RCC 7860 (cell line): ENCODE results near the gene B4GALNT1.
"Not testable (repeated sequence)": the region's sequence is repeated elsewhere in the genome, so short reads cannot be mapped to it uniquely, and the experiment has no call there.

Experiments
- DNase-seq: peaks from one replicate; pipeline ENCODE4 v3.0.0-alpha.2; 2015; ENCODE audit warnings: low spot score
- FAIRE-seq: peaks from 2 replicates; lab custom pipeline; 2012; peaks lifted over from hg19 to GRCh38; lab: Jason Lieb, UNC

The B4GALNT1 gene

GRCh38 chr12:57621497-57622292 lies 11.3 kb downstream of the B4GALNT1 start:
- DNase-seq = no peak
- FAIRE-seq = no peak

- DNase-seq (no peak), FAIRE-seq (no peak)
These were observed 12.0 kb downstream of the B4GALNT1 start for GRCh38 chr12:57620936-57621496.

GRCh38 chr12:57620245-57620935 lies 12.6 kb downstream of the B4GALNT1 start:
- FAIRE-seq (no peak), DNase-seq (no peak)

- DNase-seq = no peak
- no peak for FAIRE-seq
These were observed 13.4 kb downstream of the B4GALNT1 start for GRCh38 chr12:57619434-57620244.

- FAIRE-seq = no peak
- DNase-seq = no peak
These were observed 14.0 kb downstream of the B4GALNT1 start for GRCh38 chr12:57618966-57619433.

- not testable (repeated sequence) for FAIRE-seq, DNase-seq
These were observed 14.6 kb downstream of the B4GALNT1 start for GRCh38 chr12:57618431-57618830.

GRCh38 chr12:57617942-57618341 lies 15.1 kb downstream of the B4GALNT1 start:
- DNase-seq (no peak), FAIRE-seq (no peak)

- DNase-seq = no peak
- no peak for FAIRE-seq
These were observed 16.5 kb downstream of the B4GALNT1 start for GRCh38 chr12:57616383-57617101.

- FAIRE-seq (no peak), DNase-seq (no peak)
These were observed 17.4 kb downstream of the B4GALNT1 start for GRCh38 chr12:57615637-57616036.

- DNase-seq (no peak), FAIRE-seq (no peak)
These were observed 18.0 kb downstream of the B4GALNT1 start for GRCh38 chr12:57614948-57615500.

GRCh38 chr12:57614178-57614947 lies 18.6 kb downstream of the B4GALNT1 start:
- no peak for FAIRE-seq
- no peak for DNase-seq

GRCh38 chr12:57613427-57614109 lies 19.4 kb downstream of the B4GALNT1 start:
- DNase-seq (no peak), FAIRE-seq (no peak)

- DNase-seq (no peak), FAIRE-seq (no peak)
These were observed 20.1 kb downstream of the B4GALNT1 start for GRCh38 chr12:57612711-57613426.

GRCh38 chr12:57611827-57612710 lies 20.9 kb downstream of the B4GALNT1 start:
- DNase-seq (no peak), FAIRE-seq (no peak)

- no peak for FAIRE-seq
- DNase-seq = no peak
These were observed 21.7 kb downstream of the B4GALNT1 start, which contains the start of gene ARHGEF25 for GRCh38 chr12:57611108-57611826. Gene ARHGEF25, plus strand, starts transcription at chr12:57611435. Its CDS starts 460 bp downstream, at chr12:57611895.

GRCh38 chr12:57610554-57611107 lies 22.4 kb downstream of the B4GALNT1 start:
- no peak for FAIRE-seq

More at GRCh38 chr12:57610554-57611107, 22.4 kb downstream of the B4GALNT1 start:
- no peak for DNase-seq
